HepG2 (cell line): ENCODE data around the gene TLDC2. TPM values are rescaled to one million over a fixed set of nuclear protein-coding genes. Genes with fewer than 3 reads are reported as not detected.

Source experiments
- ATF7 ChIP-seq, 2 experiments: fragments of 450-650 bp in 1 of 2; sonication (generic) in 1 of 2; formaldehyde crosslinking in 1 of 2; IDR thresholded peaks; 2 replicates each; pipeline versions ENCODE4 v1.4.0 to v1.6.1; 2016 to 2020; ENCODE audit warnings: antibody characterized with exemption in 1 of 2, mild to moderate bottlenecking in 1 of 2, missing genetic modification reagents in 1 of 2
- CEBPZ ChIP-seq: IDR thresholded peaks from 2 replicates; pipeline ENCODE4 v1.6.1; 2012; ENCODE audit warnings: low read length, improper control_type of control experiment
- FOXA1 ChIP-seq, 2 experiments: fragments of 450-650 bp in 1 of 2; sonication (generic) in 1 of 2; formaldehyde crosslinking in 1 of 2; IDR thresholded peaks; 2 replicates each; pipeline versions ENCODE4 v1.4.0 to v1.6.1; 2016 to 2020; ENCODE audit warnings: missing genetic modification reagents in 1 of 2
- MTF1 ChIP-seq: sonication (generic); formaldehyde crosslinking; IDR thresholded peaks from 2 replicates; pipeline ENCODE4 v1.5.0; 2020; ENCODE audit warnings: missing genetic modification reagents
- NKX3-1 ChIP-seq: sonication (generic); formaldehyde crosslinking; IDR thresholded peaks from 2 replicates; pipeline ENCODE4 v1.5.0; 2020; ENCODE audit warnings: missing genetic modification reagents
- PLRG1 ChIP-seq: fragments of 450-650 bp; conservative IDR thresholded peaks from 2 replicates; pipeline ENCODE4 v1.6.1; 2016
- RBM39 ChIP-seq: fragments of 200-400 bp; formaldehyde crosslinking; IDR thresholded peaks from one replicate; pipeline ENCODE4 v1.6.1; 2018; ENCODE audit warnings: antibody characterized with exemption, mild to moderate bottlenecking, low read depth, low read length; ENCODE audit not compliant: poor library complexity, severe bottlenecking
- SALL1 ChIP-seq: sonication (generic); formaldehyde crosslinking; IDR thresholded peaks from 2 replicates; pipeline ENCODE4 v1.8.0; 2022; ENCODE audit warnings: mild to moderate bottlenecking, missing genetic modification reagents
- ZFP82 ChIP-seq: sonication (generic); formaldehyde crosslinking; IDR thresholded peaks from 2 replicates; pipeline ENCODE4 v1.5.1; 2020; ENCODE audit warnings: mild to moderate bottlenecking, missing genetic modification reagents, borderline replicate concordance
- ZMYM2 ChIP-seq: sonication (generic); formaldehyde crosslinking; IDR thresholded peaks from 2 replicates; pipeline ENCODE4 v1.8.0; 2022; ENCODE audit warnings: mild to moderate bottlenecking, missing genetic modification reagents
- ZNF550 ChIP-seq: sonication (generic); formaldehyde crosslinking; IDR thresholded peaks from 2 replicates; pipeline ENCODE4 v1.4.0; 2020; ENCODE audit warnings: mild to moderate bottlenecking, missing genetic modification reagents, borderline replicate concordance
- ZNF761 ChIP-seq: sonication (generic); formaldehyde crosslinking; conservative IDR thresholded peaks from 2 replicates; pipeline ENCODE4 v1.4.0; 2020; ENCODE audit warnings: mild to moderate bottlenecking, missing genetic modification reagents
- polyA plus RNA-seq, 8 experiments: library from polyadenylated mRNA; depleted of rRNA in 3 of 8; stranded (reverse) in 7 of 8; unstranded in 1 of 8; fragments of >200 nt; fragmentation: Illumina TruSeq in 4 of 8; extraction: Trizol in 4 of 8; gene quantifications; 2 replicates each; pipeline versions ENCODE4 v1.2.1 to v1.2.3, GENCODE V29; 2011 to 2016; ENCODE audit warnings: low read depth in 4 of 8, missing spikeins in 1 of 8, mixed read lengths in 1 of 8; ENCODE audit not compliant: insufficient read depth in 1 of 8
- total RNA-seq, 5 experiments: library from RNA; depleted of rRNA; stranded (reverse); fragments of >200 nt; fragmentation: Illumina TruSeq; extraction: Trizol; gene quantifications; 2 replicates each; pipeline ENCODE4 v1.2.3, GENCODE V29; 2016; ENCODE audit warnings: low read depth in 1 of 5
- TF ChIP-seq, protein P1 (sequence below): IDR thresholded peaks from 2 replicates; pipeline ENCODE4 v1.6.1; 2016
- TF ChIP-seq, protein P2 (sequence below): sonication (generic); formaldehyde crosslinking; IDR thresholded peaks from 2 replicates; pipeline ENCODE4; 2020; ENCODE audit warnings: missing genetic modification reagents, mild to moderate bottlenecking, borderline replicate concordance
- TF ChIP-seq, protein P3 (sequence below): sonication (generic); formaldehyde crosslinking; IDR thresholded peaks from 2 replicates; pipeline ENCODE4 v1.9.0; 2022; ENCODE audit warnings: low read depth, missing genetic modification reagents
- TF ChIP-seq, protein P4 (sequence below): IDR thresholded peaks from 2 replicates; pipeline ENCODE4 v1.6.1; 2012; ENCODE audit warnings: inconsistent platforms
- TF ChIP-seq, protein P5 (sequence below): sonication (generic); formaldehyde crosslinking; IDR thresholded peaks from 2 replicates; pipeline ENCODE4 v1.4.0; 2020; ENCODE audit warnings: missing genetic modification reagents

Gene TLDC2
- total and polyA plus RNA-seq, 2 of the 13 experiments (the other 11 are each of a cell fraction or from before 2014, with no cell fraction given), result 1.5 to 1.6 TPM

DNA sequence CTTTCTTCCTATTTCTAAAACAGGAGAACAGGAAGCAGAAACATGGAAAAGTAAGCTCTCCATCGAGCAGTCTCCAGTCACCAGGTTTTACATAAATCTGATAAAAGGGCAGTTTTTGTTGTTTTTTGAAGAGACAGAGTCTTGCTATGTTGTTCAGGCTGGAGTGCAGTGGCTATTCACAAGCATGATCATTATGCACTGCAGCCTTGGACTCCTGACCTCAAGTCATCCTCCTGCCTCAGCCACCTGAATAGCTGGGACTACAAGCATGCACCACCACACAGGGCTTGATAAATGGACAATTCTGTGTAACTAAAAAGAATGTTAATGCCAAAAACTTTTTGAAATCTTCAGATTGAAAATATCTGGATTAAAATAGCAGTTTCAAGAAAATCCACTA, 51.8 kb downstream of the TLDC2 start (continued):
- TF ChIP-seq, protein P1, sequence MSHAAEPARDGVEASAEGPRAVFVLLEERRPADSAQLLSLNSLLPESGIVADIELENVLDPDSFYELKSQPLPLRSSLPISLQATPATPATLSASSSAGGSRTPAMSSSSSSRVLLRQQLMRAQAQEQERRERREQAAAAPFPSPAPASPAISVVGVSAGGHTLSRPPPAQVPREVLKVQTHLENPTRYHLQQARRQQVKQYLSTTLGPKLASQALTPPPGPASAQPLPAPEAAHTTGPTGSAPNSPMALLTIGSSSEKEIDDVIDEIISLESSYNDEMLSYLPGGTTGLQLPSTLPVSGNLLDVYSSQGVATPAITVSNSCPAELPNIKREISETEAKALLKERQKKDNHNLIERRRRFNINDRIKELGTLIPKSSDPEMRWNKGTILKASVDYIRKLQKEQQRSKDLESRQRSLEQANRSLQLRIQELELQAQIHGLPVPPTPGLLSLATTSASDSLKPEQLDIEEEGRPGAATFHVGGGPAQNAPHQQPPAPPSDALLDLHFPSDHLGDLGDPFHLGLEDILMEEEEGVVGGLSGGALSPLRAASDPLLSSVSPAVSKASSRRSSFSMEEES (CRISPR knock-in tag), result peak; percentile 81
- no peak for TF ChIP-seq ZNF550
- no peak for TF ChIP-seq CEBPZ
- TF ChIP-seq, protein P2, sequence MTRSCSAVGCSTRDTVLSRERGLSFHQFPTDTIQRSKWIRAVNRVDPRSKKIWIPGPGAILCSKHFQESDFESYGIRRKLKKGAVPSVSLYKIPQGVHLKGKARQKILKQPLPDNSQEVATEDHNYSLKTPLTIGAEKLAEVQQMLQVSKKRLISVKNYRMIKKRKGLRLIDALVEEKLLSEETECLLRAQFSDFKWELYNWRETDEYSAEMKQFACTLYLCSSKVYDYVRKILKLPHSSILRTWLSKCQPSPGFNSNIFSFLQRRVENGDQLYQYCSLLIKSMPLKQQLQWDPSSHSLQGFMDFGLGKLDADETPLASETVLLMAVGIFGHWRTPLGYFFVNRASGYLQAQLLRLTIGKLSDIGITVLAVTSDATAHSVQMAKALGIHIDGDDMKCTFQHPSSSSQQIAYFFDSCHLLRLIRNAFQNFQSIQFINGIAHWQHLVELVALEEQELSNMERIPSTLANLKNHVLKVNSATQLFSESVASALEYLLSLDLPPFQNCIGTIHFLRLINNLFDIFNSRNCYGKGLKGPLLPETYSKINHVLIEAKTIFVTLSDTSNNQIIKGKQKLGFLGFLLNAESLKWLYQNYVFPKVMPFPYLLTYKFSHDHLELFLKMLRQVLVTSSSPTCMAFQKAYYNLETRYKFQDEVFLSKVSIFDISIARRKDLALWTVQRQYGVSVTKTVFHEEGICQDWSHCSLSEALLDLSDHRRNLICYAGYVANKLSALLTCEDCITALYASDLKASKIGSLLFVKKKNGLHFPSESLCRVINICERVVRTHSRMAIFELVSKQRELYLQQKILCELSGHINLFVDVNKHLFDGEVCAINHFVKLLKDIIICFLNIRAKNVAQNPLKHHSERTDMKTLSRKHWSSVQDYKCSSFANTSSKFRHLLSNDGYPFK, result no peak
- TF ChIP-seq, protein P3, sequence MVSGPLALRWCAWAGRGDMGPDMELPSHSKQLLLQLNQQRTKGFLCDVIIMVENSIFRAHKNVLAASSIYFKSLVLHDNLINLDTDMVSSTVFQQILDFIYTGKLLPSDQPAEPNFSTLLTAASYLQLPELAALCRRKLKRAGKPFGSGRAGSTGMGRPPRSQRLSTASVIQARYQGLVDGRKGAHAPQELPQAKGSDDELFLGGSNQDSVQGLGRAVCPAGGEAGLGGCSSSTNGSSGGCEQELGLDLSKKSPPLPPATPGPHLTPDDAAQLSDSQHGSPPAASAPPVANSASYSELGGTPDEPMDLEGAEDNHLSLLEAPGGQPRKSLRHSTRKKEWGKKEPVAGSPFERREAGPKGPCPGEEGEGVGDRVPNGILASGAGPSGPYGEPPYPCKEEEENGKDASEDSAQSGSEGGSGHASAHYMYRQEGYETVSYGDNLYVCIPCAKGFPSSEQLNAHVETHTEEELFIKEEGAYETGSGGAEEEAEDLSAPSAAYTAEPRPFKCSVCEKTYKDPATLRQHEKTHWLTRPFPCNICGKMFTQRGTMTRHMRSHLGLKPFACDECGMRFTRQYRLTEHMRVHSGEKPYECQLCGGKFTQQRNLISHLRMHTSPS (CRISPR knock-in tag), result no peak
- TF ChIP-seq RBM39, result no peak
- TF ChIP-seq, protein P4, sequence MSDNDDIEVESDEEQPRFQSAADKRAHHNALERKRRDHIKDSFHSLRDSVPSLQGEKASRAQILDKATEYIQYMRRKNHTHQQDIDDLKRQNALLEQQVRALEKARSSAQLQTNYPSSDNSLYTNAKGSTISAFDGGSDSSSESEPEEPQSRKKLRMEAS, result peak; percentile 57; the same call in 1 of the 2 replicates
- no peak for TF ChIP-seq ZFP82
- TF ChIP-seq, protein P5, sequence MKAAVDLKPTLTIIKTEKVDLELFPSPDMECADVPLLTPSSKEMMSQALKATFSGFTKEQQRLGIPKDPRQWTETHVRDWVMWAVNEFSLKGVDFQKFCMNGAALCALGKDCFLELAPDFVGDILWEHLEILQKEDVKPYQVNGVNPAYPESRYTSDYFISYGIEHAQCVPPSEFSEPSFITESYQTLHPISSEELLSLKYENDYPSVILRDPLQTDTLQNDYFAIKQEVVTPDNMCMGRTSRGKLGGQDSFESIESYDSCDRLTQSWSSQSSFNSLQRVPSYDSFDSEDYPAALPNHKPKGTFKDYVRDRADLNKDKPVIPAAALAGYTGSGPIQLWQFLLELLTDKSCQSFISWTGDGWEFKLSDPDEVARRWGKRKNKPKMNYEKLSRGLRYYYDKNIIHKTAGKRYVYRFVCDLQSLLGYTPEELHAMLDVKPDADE (CRISPR knock-in tag), result no peak
- no peak for TF ChIP-seq ATF7 (IDR thresholded peaks at IDR 0.05)
- TF ChIP-seq ATF7 (CRISPR knock-in tag; IDR thresholded peaks at IDR 0.05), result no peak
- TF ChIP-seq FOXA1 (IDR thresholded peaks at IDR 0.05), result no peak
- no peak; the same call in 1 of the 2 replicates for TF ChIP-seq FOXA1 (CRISPR knock-in tag; IDR thresholded peaks at IDR 0.05)
- TF ChIP-seq NKX3-1, result no peak
- no peak for TF ChIP-seq ZNF761 (CRISPR knock-in tag)
- no peak for TF ChIP-seq MTF1 (CRISPR knock-in tag)
- TF ChIP-seq SALL1 (CRISPR knock-in tag), result peak; percentile 95
- no peak for TF ChIP-seq PLRG1
- TF ChIP-seq ZMYM2 (CRISPR knock-in tag), result peak; percentile 83
